Erythroblast (primary cell): ENCODE results near the gene CGB3.
"Not testable (repeated sequence)": the region's sequence is repeated elsewhere in the genome, so short reads cannot be mapped to it uniquely, and the experiment has no call there.

Source experiments
- DNase-seq, 2 experiments: peaks; one replicate each; lab custom pipeline; 2025; lab: John Stamatoyannopoulos, UW
- GATA1 ChIP-seq: IDR thresholded peaks from 2 replicates; pipeline ENCODE4 v1.6.1; 2011; ENCODE audit warnings: low read depth, mild to moderate bottlenecking, control low read depth, low read length, moderate library complexity
- POLR2A ChIP-seq: IDR thresholded peaks from 2 replicates; pipeline ENCODE4 v1.6.1; 2011; ENCODE audit warnings: mild to moderate bottlenecking, low read length

The CGB3 gene

DNA sequence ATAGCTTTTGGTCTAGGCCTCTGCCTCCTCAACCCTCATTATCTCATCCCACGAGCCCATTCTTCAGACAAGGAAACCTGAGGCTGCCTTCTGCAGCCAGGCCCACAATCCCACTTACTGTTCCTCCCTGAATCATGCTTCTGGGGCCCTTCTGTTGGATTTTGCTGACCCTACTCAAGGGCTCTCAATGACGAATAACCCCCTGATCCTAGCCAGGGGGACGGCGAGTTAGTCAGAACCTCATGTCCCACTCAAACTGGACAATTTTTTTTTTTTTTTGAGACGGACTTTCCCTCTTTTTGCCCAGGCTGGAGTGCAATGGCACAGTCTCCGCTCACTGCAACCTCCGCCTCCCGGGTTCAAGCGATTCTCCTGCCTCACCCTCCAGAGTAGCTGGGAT lies 2.0 kb downstream of the CGB3 start:
- TF ChIP-seq POLR2A: no peak
- TF ChIP-seq GATA1: no peak
- no peak for DNase-seq

DNA sequence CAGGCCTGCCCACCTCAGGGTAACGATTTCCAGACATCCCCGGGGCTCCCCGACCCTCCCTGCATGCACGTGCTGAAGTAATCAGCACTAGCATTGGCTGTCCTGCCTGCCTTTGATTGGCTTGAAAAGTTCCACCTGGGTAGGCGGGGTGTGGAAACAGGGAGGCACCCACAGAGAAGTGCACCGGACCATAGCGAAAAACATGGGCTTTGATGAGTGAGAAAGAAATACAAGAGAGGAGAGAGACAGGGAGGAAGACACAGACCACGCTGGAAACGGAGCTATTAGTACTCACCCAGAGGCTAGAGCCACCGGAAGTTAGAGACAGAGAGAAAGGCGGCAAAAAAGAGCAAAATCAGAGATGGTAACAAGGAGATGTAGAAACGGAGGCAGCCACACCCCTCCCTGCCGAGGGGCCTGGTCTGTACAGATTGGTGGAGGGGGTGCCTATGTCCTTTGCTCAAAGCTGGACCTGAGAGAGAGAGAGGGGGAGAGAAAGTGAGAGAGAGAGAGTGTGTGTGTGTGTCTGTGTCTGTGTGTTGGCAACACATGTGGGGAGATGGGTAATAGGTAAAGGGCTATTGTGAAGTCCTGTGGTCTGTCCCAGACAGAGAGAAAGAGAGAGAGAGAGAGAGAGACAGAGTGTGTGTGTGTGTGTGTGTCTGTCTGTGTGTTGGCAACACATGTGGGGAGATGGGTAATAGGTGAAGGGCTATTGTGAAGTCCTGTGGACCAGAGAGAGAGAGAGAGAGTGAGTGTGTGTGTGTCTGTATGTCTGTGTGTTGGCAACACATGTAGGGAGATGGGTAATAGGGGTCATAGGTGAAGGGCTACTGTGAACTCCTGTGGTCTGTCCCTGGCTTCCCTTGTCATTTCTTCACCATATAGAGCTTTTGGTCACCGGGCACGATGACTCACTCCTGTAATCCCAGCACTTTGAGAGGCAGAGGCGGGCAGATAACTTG lies 2.9 kb downstream of the CGB3 start:
- DNase-seq: no peak

DNA sequence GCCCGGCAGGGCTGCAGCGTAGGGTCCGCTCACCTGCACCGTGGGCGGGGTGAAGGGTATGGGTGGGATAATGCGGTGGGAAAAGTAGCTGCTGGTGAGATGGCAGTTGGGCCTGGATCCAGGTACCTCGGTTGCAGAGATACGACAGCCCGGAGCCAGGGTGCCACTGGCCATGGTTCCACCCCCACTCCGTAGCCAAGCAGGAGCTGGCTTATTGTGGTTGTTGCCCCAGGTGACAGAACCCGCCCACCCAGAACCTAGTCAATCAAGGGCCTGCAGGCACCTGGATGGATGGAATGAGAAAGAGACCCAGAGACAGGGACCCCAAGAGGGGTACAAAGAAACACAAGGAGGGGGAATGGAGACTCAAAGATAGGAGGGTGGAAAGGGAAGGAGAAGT lies 3.8 kb downstream of the CGB3 start:
- TF ChIP-seq POLR2A: no peak
- no peak for TF ChIP-seq GATA1
- no peak for DNase-seq

More for the DNA sequence above, 2.9 kb downstream of the CGB3 start:
- TF ChIP-seq GATA1: no peak

DNA sequence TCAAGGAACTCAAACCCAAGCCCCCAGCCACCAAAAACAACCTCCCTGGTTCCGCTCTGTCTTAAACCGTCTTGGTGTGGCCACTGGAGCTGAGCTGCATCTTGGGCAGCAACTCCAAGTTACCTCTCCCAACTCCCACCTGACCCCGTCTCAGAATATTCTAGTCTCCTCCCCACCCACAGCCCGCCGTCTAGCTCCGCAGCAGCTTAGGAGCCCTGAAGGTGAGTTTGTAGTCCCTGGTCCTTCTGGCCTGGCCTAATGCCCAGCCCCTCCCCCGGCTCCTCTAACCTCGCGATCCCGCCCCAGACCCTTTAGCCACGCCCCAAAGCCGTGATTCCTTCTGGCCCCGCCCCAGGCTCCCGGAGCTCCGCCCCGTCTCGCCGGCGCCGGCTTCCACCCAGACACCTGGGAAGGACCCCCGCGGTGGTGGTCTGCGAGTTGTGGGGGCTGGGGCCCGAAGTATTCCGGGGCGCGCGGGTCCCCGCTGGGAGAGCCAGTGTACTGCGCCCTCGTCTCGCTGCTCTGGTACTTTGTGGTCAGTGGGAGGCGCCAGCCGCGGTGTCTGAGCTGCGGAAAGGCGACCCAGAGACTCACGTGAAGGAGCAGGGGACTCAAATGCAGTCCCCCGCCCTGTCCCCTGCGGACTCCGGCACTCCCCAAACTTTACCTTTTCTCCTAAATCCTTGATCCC lies 4.7 kb downstream of the CGB3 start:
- DNase-seq: peak in 1 of 2 experiments; percentile 71
- TF ChIP-seq POLR2A: no peak
- no peak for TF ChIP-seq GATA1

DNA sequence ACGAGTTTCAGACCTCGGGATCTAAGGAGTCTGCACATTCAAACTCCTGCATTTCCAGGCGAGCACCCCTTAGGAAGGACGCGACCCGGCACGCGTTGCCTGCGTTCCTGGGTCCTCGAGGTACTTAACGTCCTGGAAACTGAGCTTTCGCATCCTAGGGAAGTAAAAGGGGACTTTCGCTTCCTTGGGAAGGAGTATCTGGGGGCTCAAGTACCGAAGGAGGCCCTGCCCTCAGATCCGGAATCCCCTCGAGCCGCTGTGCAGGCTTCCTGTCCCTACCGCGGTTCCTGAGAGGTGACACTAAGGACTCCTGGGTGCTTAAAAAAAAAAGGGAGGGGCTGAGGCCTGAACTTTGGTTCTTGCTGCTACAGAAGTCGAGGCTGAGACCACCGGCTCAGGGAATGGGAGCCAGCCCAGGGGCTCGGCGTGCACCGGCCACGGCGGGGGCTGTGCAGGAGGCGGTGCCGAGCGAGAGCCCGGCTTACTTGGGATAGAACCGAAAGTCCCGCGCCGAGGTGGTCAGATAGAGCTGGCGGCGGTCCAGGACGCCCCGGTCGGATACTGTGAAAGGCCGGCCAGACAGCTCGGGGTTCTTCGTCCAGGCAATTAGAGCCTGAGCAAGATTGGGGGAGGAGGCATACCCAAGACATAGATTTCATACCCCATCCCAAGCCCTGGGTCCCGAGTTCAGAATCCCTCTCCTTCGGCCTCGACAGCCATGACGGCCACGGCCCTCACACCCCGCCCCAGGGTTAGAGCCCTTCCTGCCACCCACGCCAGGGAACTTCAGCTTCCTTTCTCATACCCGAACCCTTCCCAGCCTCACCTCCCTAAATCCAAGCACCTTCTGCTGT lies 5.5 kb downstream of the CGB3 start:
- DNase-seq: not testable (repeated sequence)

DNA sequence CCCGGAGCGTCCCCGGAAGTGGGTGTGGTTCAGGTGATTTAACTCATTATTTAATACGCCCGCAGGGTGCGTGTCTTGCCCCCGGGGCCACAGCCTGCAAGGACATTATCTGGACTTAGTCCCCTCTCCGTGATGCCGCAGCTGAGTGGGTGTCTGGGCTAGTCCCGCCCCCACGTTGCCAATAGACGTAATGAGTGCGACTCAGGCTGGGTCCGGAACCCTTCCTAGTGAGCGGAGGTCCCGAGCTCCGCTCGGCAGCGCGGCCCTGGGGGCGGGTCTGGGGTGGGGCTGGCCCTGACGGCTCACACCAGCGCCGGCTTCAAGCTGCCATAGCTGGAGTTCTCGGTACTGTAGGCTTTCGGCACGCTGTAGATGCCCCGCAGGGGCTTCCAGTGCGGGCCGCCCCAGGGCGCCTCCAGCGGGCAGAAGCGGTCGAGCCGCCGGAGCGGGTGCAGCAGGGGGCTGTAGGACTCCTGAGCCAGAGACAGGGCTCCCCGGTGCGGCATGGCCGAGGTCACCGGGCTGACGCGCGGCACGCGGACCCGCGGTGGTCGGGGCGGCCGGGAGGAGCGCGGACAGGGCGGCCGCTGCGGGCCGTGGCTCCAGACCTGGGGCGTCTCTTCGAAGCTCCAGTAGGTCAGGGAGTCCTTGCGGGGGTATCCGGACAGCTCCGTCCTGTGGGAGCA lies 6.3 kb downstream of the CGB3 start:
- peak in 1 of 2 experiments; percentile 67 for DNase-seq

DNA sequence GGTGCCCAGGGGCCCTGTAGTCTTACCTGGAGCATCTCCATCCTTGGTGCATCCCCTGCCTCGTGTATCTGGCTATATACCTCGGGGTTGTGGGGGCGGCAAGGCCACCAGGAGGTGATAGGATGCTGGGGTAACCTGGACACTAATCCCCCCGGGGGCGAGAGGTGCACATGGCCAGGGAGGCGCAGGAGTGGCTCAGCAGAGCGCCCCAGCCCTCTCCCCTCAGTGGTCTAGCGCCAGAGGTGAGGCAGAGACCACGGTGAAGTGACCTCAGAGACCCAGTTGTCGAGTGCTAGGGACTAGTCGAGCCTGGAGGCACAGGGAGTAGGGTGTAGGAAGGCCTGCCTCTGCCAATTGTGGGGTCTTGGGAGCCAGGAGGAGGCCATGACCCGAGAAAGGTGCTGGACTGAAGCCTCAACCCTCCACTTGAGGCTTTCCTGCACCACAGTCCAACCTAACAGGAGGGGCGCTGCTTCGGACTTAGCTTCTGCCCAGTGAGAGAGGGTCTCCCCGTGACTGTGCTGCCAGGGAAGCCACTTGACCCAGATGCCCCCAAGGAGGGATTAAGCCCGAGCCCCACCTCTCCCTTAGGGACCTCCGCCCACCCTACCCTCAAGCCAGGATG lies 7.0 kb downstream of the CGB3 start, which contains the start of gene LHB:
LHB (minus strand) TSS at position 51 of the 625 bp plus-strand sequence; CDS start at position 41, 10 bp downstream.
- DNase-seq: no peak
- TF ChIP-seq POLR2A (no peak), GATA1 (no peak)

More for the DNA sequence above, 6.3 kb downstream of the CGB3 start:
- TF ChIP-seq POLR2A (peak; percentile 34), GATA1 (no peak)

DNA sequence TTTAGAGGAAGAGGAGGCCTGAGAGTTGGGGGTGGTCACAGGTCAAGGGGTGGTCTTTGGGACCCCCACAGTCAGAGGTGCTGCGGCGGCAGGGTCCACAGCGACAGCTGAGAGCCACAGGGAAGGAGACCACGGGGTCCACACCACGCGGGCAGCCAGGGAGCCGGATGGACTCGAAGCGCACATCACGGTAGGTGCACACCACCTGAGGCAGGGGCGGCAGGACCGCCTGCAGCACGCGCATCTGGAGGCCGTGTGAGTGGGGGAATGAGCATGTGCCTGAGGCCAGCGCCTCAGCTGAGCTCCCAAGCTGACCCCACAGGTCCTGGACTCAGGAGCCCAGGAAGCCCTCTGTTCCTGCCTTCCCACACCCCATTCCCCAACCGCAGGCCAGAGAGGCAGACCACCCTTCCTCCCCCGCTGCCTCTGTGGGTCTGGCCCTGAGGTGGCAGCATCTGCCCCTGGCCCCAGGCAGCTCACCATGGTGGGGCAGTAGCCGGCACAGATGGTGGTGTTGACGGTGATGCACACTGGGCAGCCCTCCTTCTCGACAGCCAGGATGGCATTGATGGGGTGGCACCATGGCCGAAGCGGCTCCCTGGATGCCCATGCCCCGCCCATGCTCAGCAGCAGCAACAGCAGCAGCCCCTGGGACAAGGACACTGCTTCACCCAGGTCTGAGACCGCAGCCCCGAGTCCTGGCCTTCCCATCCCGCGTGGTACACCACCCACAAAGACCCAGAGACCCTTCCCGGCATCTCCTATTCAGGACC lies 7.9 kb downstream of the CGB3 start:
- TF ChIP-seq POLR2A (no peak), GATA1 (no peak)
- DNase-seq: no peak

DNA sequence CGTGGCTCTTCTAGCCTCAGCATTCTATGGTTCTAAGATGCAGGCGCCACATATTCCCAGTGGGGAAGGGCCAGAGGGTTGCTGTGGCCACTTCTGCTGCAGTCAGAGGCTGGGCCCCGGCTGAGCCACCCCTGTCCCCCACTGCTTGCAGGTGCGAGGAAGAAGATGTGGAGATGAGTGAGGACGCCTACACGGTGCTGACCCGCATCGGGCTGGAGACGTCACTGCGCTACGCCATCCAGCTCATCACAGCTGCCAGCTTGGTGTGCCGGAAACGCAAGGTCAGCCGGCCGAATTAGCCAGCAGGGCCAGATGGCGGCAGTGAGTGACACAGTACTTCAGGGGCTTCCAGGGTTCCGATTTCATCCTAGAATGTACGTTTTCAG lies 9.3 kb downstream of the CGB3 start:
- TF ChIP-seq POLR2A (no peak), GATA1 (no peak)
- DNase-seq: no peak

DNA sequence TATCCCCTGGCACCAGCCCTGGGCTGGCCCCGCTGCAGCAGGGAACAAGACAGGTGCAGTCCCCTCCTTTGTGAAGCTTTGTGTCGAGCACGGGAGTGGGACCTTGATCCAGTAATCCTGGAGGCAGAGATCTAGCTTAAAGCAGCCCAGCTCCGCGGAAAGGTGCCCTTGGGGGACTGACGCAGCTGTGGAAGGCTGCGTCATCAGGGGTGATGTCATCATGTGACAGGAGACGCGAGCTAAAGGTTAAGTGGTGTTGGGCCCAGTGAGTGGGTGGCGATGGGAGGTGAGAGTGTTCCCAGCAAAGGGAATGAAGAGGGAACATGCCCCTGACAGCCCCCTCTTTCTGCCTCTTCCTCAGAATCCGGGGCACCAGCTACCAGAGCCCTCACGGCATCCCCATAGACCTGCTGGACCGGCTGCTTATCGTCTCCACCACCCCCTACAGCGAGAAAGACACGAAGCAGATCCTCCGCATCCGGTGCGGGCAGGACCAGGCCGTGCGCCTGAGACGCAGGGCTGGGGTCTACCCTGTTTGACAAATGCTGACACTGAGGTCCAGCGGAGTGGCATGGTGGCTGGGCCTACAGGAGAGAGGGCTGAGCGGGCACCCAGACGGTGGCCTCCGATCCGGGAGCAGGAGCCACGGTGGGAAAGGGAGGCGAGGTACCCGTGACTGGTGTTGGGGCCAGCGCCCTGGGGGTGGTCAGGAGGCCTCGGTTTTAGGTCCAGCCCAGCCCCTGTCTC lies 9.8 kb downstream of the CGB3 start:
- TF ChIP-seq GATA1 (no peak), POLR2A (no peak)
- no peak for DNase-seq

DNA sequence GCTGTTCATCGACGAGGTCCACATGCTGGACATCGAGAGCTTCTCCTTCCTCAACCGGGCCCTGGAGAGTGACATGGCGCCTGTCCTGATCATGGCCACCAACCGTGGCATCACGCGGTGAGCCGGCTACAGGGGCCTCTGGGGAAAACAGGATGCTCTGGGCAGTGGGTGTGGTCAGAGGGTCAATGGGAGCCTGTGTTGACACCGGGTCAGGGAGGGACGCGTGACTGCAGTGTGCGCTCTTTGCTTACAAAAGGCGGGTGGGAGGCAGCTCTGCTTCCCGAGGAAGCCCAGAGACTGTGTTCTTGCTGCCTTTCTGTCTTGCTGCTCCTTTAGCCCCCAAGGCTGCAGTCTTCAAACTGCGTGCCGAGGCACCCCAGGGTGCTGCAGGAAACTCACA lies 12.9 kb downstream of the CGB3 start:
- TF ChIP-seq GATA1: no peak
- TF ChIP-seq POLR2A: no peak
- no peak for DNase-seq

- TF ChIP-seq POLR2A (no peak), GATA1 (no peak)
- DNase-seq: no peak
These were observed 13.7 kb downstream of the CGB3 start for GRCh38 chr19:49010453-49010852.
